Measurements from ENCODE around the gene TMEM35B. TPM values are rescaled to one million over a fixed set of nuclear protein-coding genes. Genes with fewer than 3 reads are reported as not detected.

The TMEM35B gene
- 22.8 to 33.4 TPM (median 26.4 TPM) in 3 replicates for polyA plus RNA-seq
- not detected for polyA plus RNA-seq (2011; ENCODE audit: low read depth)
- polyA plus RNA-seq (2011; cell fraction: cytosol; rRNA removed): 18.6 and 31.5 TPM in 2 replicates
- polyA plus RNA-seq (2011; cell fraction: nucleus; rRNA removed): 25.2 TPM in 2 replicates
- polyA plus RNA-seq (2012; ENCODE audit: low replicate concordance): 5.2 and 29.0 TPM in 2 replicates
- polyA minus RNA-seq: 14.6 to 16.8 TPM (median 15.2 TPM) in 3 replicates
- 13.0 TPM for polyA minus RNA-seq (2011; cell fraction: cytosol; rRNA and poly(A)+ RNA removed)
- polyA minus RNA-seq (2011; cell fraction: nucleus; rRNA and poly(A)+ RNA removed): 7.5 and 8.8 TPM in 2 replicates

DNA sequence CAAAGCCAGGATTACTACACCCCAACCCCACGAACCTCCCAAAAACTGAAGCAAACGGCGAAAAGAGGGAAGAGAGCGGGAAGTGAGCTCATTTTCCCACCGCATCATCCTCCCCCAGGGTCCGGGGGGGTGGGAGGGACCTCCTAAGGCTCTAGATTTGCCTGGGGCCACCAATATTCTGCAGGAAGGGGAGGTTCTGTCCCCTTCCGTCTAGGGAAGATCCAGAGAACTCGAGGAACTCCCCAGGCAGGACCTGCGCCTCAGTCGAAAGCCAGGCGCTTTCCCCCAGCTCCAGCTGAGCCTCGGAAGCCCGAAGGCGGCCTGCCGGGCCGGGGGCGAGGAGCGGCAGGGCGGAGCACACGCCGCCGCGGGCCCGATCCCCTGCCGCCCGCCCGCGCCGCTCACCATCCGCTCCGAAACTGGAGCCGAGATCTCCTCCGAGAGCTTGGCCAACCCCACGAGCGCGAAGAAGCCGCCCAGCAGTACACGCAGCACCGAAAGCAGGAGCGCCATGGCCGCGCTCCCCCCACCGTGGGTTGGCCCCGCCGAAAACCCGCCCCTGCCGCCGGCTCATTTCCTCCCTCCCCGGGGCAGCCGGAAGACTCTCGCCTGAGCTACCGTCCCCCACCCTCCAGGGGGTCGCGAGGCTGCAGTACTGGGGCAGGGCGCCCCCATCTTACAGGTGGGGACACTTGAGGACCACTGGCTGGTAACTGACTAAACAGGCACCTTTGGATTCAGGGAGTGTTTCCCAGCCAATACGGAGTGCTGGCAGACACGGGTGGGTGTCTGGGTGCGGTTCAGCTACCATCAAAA is at the start of gene TMEM35B:
TMEM35B (minus strand) TSS at position 555 of the 816 bp plus-strand sequence; CDS start at position 513, 42 bp downstream.
- dilution Hi-C loops (cut with MboI; ENCODE audit: extremely low pct_ligation_motif_present, low sequenced_read_pairs): no loop called here
- no peaks in the 10 kb centered on the region for H3K27me3 ChIP-seq (ENCODE audit: control insufficient read depth, extremely low read depth, insufficient read depth, low read length)
- peak within 1 kb of the TSS; percentile 97 for H2AFZ ChIP-seq (ENCODE audit: control insufficient read depth, low read length)
- H3K4me3 ChIP-seq (ENCODE audit: control insufficient read depth in 2 of 3, extremely low read depth in 1 of 3, insufficient read depth in 2 of 3, low read depth in 1 of 3, low read length in 3 of 3): peak within 1 kb of the TSS; percentile 61 to 83 (median 83)
- H3K27ac ChIP-seq (ENCODE audit: control insufficient read depth, insufficient read depth, low read length): peak within 1 kb of the TSS; percentile 58
- peaks cover 15% of the 10 kb centered on the region for H3K4me1 ChIP-seq (ENCODE audit: control insufficient read depth, extremely low read depth, insufficient read depth, low read length)
- H3K79me2 ChIP-seq (ENCODE audit: control insufficient read depth, insufficient read depth, low read length): peaks cover 11% of the 10 kb centered on the region
- H3K9ac ChIP-seq (ENCODE audit: control insufficient read depth, extremely low read depth, insufficient read depth, low read length): peak within 1 kb of the TSS; percentile 78
- TF ChIP-seq, protein P1, sequence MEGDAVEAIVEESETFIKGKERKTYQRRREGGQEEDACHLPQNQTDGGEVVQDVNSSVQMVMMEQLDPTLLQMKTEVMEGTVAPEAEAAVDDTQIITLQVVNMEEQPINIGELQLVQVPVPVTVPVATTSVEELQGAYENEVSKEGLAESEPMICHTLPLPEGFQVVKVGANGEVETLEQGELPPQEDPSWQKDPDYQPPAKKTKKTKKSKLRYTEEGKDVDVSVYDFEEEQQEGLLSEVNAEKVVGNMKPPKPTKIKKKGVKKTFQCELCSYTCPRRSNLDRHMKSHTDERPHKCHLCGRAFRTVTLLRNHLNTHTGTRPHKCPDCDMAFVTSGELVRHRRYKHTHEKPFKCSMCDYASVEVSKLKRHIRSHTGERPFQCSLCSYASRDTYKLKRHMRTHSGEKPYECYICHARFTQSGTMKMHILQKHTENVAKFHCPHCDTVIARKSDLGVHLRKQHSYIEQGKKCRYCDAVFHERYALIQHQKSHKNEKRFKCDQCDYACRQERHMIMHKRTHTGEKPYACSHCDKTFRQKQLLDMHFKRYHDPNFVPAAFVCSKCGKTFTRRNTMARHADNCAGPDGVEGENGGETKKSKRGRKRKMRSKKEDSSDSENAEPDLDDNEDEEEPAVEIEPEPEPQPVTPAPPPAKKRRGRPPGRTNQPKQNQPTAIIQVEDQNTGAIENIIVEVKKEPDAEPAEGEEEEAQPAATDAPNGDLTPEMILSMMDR (optimal IDR thresholded peaks at IDR 0.05 in 1 of 3, IDR thresholded peaks at IDR 0.05 in 1 of 3, conservative IDR thresholded peaks at IDR 0.05 in 1 of 3; ENCODE audit: extremely low read depth in 1 of 3, insufficient read depth in 2 of 3, low read length in 3 of 3): no peak
- no peak for TF ChIP-seq EZH2 (IDR thresholded peaks at IDR 0.05; ENCODE audit: low read length)
- H3K9me1 ChIP-seq (ENCODE audit: control insufficient read depth, extremely low read depth, insufficient read depth, low read length): peaks cover 4% of the 10 kb centered on the region
- FAIRE-seq (no peak), DNase-seq (ENCODE audit: low read depth, low spot score) (no peak)
- H3K9me3 ChIP-seq (ENCODE audit: control insufficient read depth, low read depth, low read length): no peaks in the 10 kb centered on the region
- no peaks in the 10 kb centered on the region for H4K20me1 ChIP-seq (ENCODE audit: control insufficient read depth, extremely low read depth, insufficient read depth, low read length)
- peaks cover 0 to 3% of the 10 kb centered on the region in 2 experiments for H3K36me3 ChIP-seq (ENCODE audit: control insufficient read depth in 2 of 2, extremely low read depth in 1 of 2, insufficient read depth in 2 of 2, low read length in 2 of 2)
- peak within 1 kb of the TSS; percentile 85 for H3K4me2 ChIP-seq (ENCODE audit: control insufficient read depth, extremely low read depth, insufficient read depth, low read depth, low read length)

DNA sequence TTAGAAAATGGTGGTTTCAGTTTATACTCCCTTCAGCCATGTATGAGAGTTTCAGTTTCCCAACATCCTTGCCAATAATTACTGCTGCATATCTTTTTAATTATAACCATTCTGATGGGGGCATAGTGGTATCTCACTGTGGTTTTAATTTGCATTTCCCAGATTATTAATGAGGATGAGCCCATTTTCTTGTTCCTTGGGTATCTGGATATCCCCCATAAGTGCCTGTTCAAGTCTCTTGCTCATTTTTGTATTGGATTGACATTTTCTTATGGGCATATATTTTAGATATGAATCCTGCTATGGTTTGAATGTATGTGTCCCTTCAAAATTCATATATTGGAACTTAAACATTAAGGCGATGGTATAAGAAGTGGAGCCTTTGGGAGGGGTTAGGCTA is 48.2 kb upstream of the TMEM35B start:
- TF ChIP-seq, protein P1 (optimal IDR thresholded peaks at IDR 0.05 in 1 of 3, IDR thresholded peaks at IDR 0.05 in 1 of 3, conservative IDR thresholded peaks at IDR 0.05 in 1 of 3; ENCODE audit: extremely low read depth in 1 of 3, insufficient read depth in 2 of 3, low read length in 3 of 3): no peak
- no peak for TF ChIP-seq EZH2 (IDR thresholded peaks at IDR 0.05; ENCODE audit: low read length)
- Histone ChIP-seq H3K4me1 (ENCODE audit: control insufficient read depth, extremely low read depth, insufficient read depth, low read length) (peaks cover 6% of the 10 kb centered on the region), H4K20me1 (ENCODE audit: control insufficient read depth, extremely low read depth, insufficient read depth, low read length) (no peaks in the 10 kb centered on the region), H3K79me2 (ENCODE audit: control insufficient read depth, insufficient read depth, low read length) (peaks cover 8% of the 10 kb centered on the region), H3K9me1 (ENCODE audit: control insufficient read depth, extremely low read depth, insufficient read depth, low read length) (no peaks in the 10 kb centered on the region), H3K4me3 (ENCODE audit: control insufficient read depth in 2 of 3, extremely low read depth in 1 of 3, insufficient read depth in 2 of 3, low read depth in 1 of 3, low read length in 3 of 3) (no peak overlapping the region), H3K27ac (ENCODE audit: control insufficient read depth, insufficient read depth, low read length) (no peak overlapping the region), H3K9ac (ENCODE audit: control insufficient read depth, extremely low read depth, insufficient read depth, low read length) (no peak overlapping the region), H2AFZ (ENCODE audit: control insufficient read depth, low read length) (no peak overlapping the region), H3K9me3 (ENCODE audit: control insufficient read depth, low read depth, low read length) (no peaks in the 10 kb centered on the region), H3K4me2 (ENCODE audit: control insufficient read depth, extremely low read depth, insufficient read depth, low read depth, low read length) (no peak overlapping the region), H3K27me3 (ENCODE audit: control insufficient read depth, extremely low read depth, insufficient read depth, low read length) (no peaks in the 10 kb centered on the region), H3K36me3 (ENCODE audit: control insufficient read depth in 2 of 2, extremely low read depth in 1 of 2, insufficient read depth in 2 of 2, low read length in 2 of 2) (peaks cover 0 to 1% of the 10 kb centered on the region in 2 experiments)
- FAIRE-seq (no peak), DNase-seq (ENCODE audit: low read depth, low spot score) (no peak)
- dilution Hi-C loops (cut with MboI; ENCODE audit: extremely low pct_ligation_motif_present, low sequenced_read_pairs): no loop called here

Measured in keratinocyte (primary cell).